T-cell (primary cell): ENCODE measurements around the gene NBPF3. TPM values are rescaled to one million over a fixed set of nuclear protein-coding genes. Genes with fewer than 3 reads are reported as not detected.
"Not testable (repeated sequence)": the region's sequence is repeated elsewhere in the genome, so short reads cannot be mapped to it uniquely, and the experiment has no call there.

Experiments used
- ATAC-seq, 4 experiments: fragments of 200-7000 bp in 3 of 4; fragments of 150-1000 bp in 1 of 4; cut with Tn5 transposase; replicated peaks in 1 of 4; 1 replicate in 3 of 4; 2 replicates in 1 of 4; pipeline ENCODE4 v1.10.0; 2021; ENCODE audit warnings: moderate library complexity in 3 of 4, mild to moderate bottlenecking in 2 of 4, moderate number of reproducible peaks in 1 of 4
- CTCF ChIA-PET, 2 donors: fragments of 300-600 bp; sonication (Branson Sonifier 250); formaldehyde crosslinking; loops; one replicate each; lab custom pipeline; 2022; ENCODE audit warnings: antibody characterized with exemption in 2 of 2; lab: Charles Lee
- POLR2A ChIA-PET, 2 donors: fragments of 300-600 bp; sonication (Branson Sonifier 250); formaldehyde crosslinking; loops; one replicate each; lab custom pipeline; 2022; ENCODE audit warnings: antibody characterized with exemption in 2 of 2; lab: Charles Lee
- DNase-seq, 35 experiments: peaks; one replicate each; pipeline versions ENCODE4 v3.0.0 to v3.0.0-alpha.2; 2013 to 2023
- H3K27ac ChIP-seq: one replicate; pipeline ENCODE4 v1.5.1; 2013; ENCODE audit warnings: low read length
- H3K27me3 ChIP-seq, 2 experiments: replicated peaks in 1 of 2; 1 replicate in 1 of 2; 2 replicates in 1 of 2; pipeline versions ENCODE4 v1.6.1 to v1.7.0; 2013; ENCODE audit warnings: low read length in 1 of 2, mixed read lengths in 1 of 2; ENCODE audit not compliant: control insufficient read depth in 2 of 2, insufficient read depth in 2 of 2; ENCODE audit errors: extremely low read depth in 1 of 2
- H3K36me3 ChIP-seq, 2 donors: 1 replicate in 1 of 2; 2 replicates in 1 of 2; pipeline versions ENCODE4 v1.6.1 to v1.7.0; 2013; ENCODE audit warnings: low read length in 1 of 2; ENCODE audit not compliant: control insufficient read depth in 2 of 2, insufficient read depth in 1 of 2; ENCODE audit errors: extremely low read depth in 1 of 2
- H3K4me1 ChIP-seq, 2 experiments: 1 replicate in 1 of 2; 2 replicates in 1 of 2; pipeline versions ENCODE4 v1.6.1 to v1.7.0; 2013; ENCODE audit warnings: low read length in 2 of 2, mixed read lengths in 1 of 2; ENCODE audit not compliant: insufficient read depth in 2 of 2, control insufficient read depth in 1 of 2; ENCODE audit errors: extremely low read depth in 1 of 2
- H3K4me3 ChIP-seq, 2 donors: 1 replicate in 1 of 2; 2 replicates in 1 of 2; pipeline versions ENCODE4 v1.5.1 to v1.7.0; 2013; ENCODE audit warnings: mild to moderate bottlenecking in 2 of 2, low read length in 1 of 2, moderate library complexity in 1 of 2; ENCODE audit not compliant: control insufficient read depth in 1 of 2; ENCODE audit errors: extremely low read depth in 1 of 2
- H3K9me3 ChIP-seq: 2 replicates; pipeline ENCODE4 v1.7.0; 2013
- H3K27ac Mint-ChIP-seq, 2 donors: one replicate each; pipeline ENCODE4 v1.8.0; 2020 to 2021; ENCODE audit warnings: mild to moderate bottlenecking in 2 of 2, mixed read lengths in 2 of 2
- H3K27me3 Mint-ChIP-seq, 2 donors: one replicate each; pipeline ENCODE4 v1.8.0; 2021 to 2022; ENCODE audit warnings: mixed read lengths in 2 of 2
- H3K36me3 Mint-ChIP-seq: one replicate; pipeline ENCODE4 v1.8.0; 2021; ENCODE audit warnings: mixed read lengths
- H3K4me1 Mint-ChIP-seq, 3 donors: one replicate each; pipeline ENCODE4 v1.8.0; 2020 to 2022; ENCODE audit warnings: mixed read lengths in 3 of 3, mild to moderate bottlenecking in 1 of 3
- H3K4me3 Mint-ChIP-seq, 3 donors: one replicate each; pipeline ENCODE4 v1.8.0; 2020 to 2022; ENCODE audit warnings: mild to moderate bottlenecking in 3 of 3, mixed read lengths in 3 of 3, moderate library complexity in 3 of 3
- H3K9me3 Mint-ChIP-seq, 3 donors: one replicate each; pipeline ENCODE4 v1.8.0; 2020 to 2022; ENCODE audit warnings: mixed read lengths in 3 of 3
- WGBS: methylation state at CpG from one replicate; pipeline ENCODE4 v1.1.5; 2013; ENCODE audit warnings: missing lambda C conversion rate; ENCODE audit not compliant: insufficient coverage; 5-methylcytosine and 5-hydroxymethylcytosine counted together
- total RNA-seq, 35 experiments: library from RNA in 6 of 35; stranded (reverse) in 6 of 35; fragments of 120-200 nt in 1 of 35; gene quantifications; one replicate each; pipeline versions ENCODE4 v1.2.1 to v1.2.4 and lab custom pipeline; 2013 to 2026

NBPF3 gene
- total RNA-seq, 5 donors from 2014 or later (not counting 1 experiment from before 2014, with no cell fraction given), result 8.3 to 17.9 (median 16.3) TPM

GRCh38 chr1:21437341-21437640 lies 2.6 kb upstream of the NBPF3 start:
- Histone ChIP-seq H3K27me3 (peaks cover 5 to 38% of the 10 kb centered on the region in 2 experiments), H3K36me3 (no peaks in the 10 kb centered on the region), H3K4me1 (peaks cover 6 to 19% of the 10 kb centered on the region in 2 experiments), H3K27ac (no peak overlapping the region), H3K9me3 (no peaks in the 10 kb centered on the region), H3K4me3 (no peak overlapping the region)
- POLR2A ChIA-PET, result no interaction called here
- Mint-ChIP-seq H3K4me3 (peak overlapping the region; percentile 5 to 56 (median 42)), H3K27me3 (peaks cover 3 to 18% of the 10 kb centered on the region in 2 donors), H3K27ac (no peak overlapping the region), H3K36me3 (no peaks in the 10 kb centered on the region), H3K4me1 (peaks cover 12 to 22% (median 20%) of the 10 kb centered on the region in 3 donors), H3K9me3 (no peaks in the 10 kb centered on the region)
- CTCF ChIA-PET, result interaction anchor here (0.6 kb wide), 3 partner anchors 71 to 768 kb away, joined by 3 to 9 read pairs (median 6); no protein-coding TSS in a partner anchor
- ATAC-seq, result no peak
- DNase-seq, result no peak
- 77% methylated on average over 10 of the region's 15 CpGs for WGBS

GRCh38 chr1:21438646-21439312 lies 1.2 kb upstream of the NBPF3 start:
- H3K4me3 ChIP-seq, H3K9me3 Mint-ChIP-seq, DNase-seq, H3K36me3 ChIP-seq, POLR2A ChIA-PET, H3K27ac ChIP-seq, ATAC-seq, H3K36me3 Mint-ChIP-seq, H3K27ac Mint-ChIP-seq, CTCF ChIA-PET, H3K9me3 ChIP-seq: not testable (repeated sequence)
- H3K4me1 ChIP-seq, result peaks cover 6 to 19% of the 10 kb centered on the region in 2 experiments
- H3K27me3 Mint-ChIP-seq, result peaks cover 3 to 18% of the 10 kb centered on the region in 2 donors
- peaks cover 12 to 22% (median 20%) of the 10 kb centered on the region in 3 donors for H3K4me1 Mint-ChIP-seq
- H3K4me3 Mint-ChIP-seq, result peak overlapping the region; percentile 90 to 95 (median 93)
- peaks cover 5 to 38% of the 10 kb centered on the region in 2 experiments for H3K27me3 ChIP-seq
- 93% methylated on average over 8 of the region's 12 CpGs for WGBS

- Histone ChIP-seq H3K36me3 (no peaks in the 10 kb centered on the region), H3K27me3 (peaks cover 5 to 36% of the 10 kb centered on the region in 2 experiments), H3K27ac (no peak overlapping the region), H3K4me1 (peaks cover 6 to 19% of the 10 kb centered on the region in 2 experiments), H3K9me3 (no peaks in the 10 kb centered on the region), H3K4me3 (peak overlapping the region; percentile 53 to 65)
- no peak for DNase-seq
- Mint-ChIP-seq H3K27me3 (peaks cover 3 to 17% of the 10 kb centered on the region in 2 donors), H3K4me1 (peaks cover 12 to 22% (median 20%) of the 10 kb centered on the region in 3 donors), H3K36me3 (no peaks in the 10 kb centered on the region), H3K27ac (peak overlapping the region; percentile 76 to 95), H3K9me3 (no peaks in the 10 kb centered on the region), H3K4me3 (peak overlapping the region; percentile 90 to 95 (median 93))
- CTCF ChIA-PET, result no interaction called here
- POLR2A ChIA-PET, result no interaction called here
- WGBS, result no CpG with 5 or more reads among the region's 7 CpGs
- ATAC-seq, result no peak
Observed at GRCh38 chr1:21439345-21439720, 604 bp upstream of the NBPF3 start.

GRCh38 chr1:21440630-21441125 lies 741 bp downstream of the NBPF3 start:
- peaks cover 11% of the 10 kb centered on the region for H3K36me3 Mint-ChIP-seq
- POLR2A ChIA-PET, H3K27me3 Mint-ChIP-seq, H3K36me3 ChIP-seq, CTCF ChIA-PET, H3K27ac ChIP-seq, H3K9me3 Mint-ChIP-seq, H3K9me3 ChIP-seq: not testable (repeated sequence)
- H3K4me1 Mint-ChIP-seq, result peaks cover 12 to 22% (median 20%) of the 10 kb centered on the region in 3 donors
- peak overlapping the region; percentile 90 to 95 (median 93) for H3K4me3 Mint-ChIP-seq
- ATAC-seq (peak in 3 of 4 experiments; percentile 5 to 38 (median 33)), DNase-seq (peak in 7 of 35 experiments; percentile 5 to 29 (median 11))
- peak overlapping the region; percentile 47 to 90 for H3K27ac Mint-ChIP-seq
- peak overlapping the region; percentile 38 to 65 for H3K4me3 ChIP-seq
- 15% methylated on average over 20 of the region's 21 CpGs for WGBS
- H3K27me3 ChIP-seq, result peaks cover 5 to 27% of the 10 kb centered on the region in 2 experiments
- H3K4me1 ChIP-seq, result peaks cover 6 to 19% of the 10 kb centered on the region in 2 experiments

- POLR2A ChIA-PET, H3K4me1 ChIP-seq, DNase-seq, H3K36me3 ChIP-seq, ATAC-seq, H3K4me3 Mint-ChIP-seq, H3K27me3 ChIP-seq, H3K9me3 ChIP-seq, H3K27ac Mint-ChIP-seq, H3K27me3 Mint-ChIP-seq, H3K9me3 Mint-ChIP-seq, H3K4me3 ChIP-seq, CTCF ChIA-PET, H3K27ac ChIP-seq: not testable (repeated sequence)
- Mint-ChIP-seq H3K4me1 (peaks cover 16 to 22% (median 18%) of the 10 kb centered on the region in 3 donors), H3K36me3 (peaks cover 48% of the 10 kb centered on the region)
- no CpG with 5 or more reads among the region's 2 CpGs for WGBS
Observed at GRCh38 chr1:21446647-21447046, 6.7 kb downstream of the NBPF3 start.

- Histone ChIP-seq H3K27me3 (peaks cover 0 to 2% of the 10 kb centered on the region in 2 experiments), H3K36me3 (peaks cover 0 to 3% of the 10 kb centered on the region in 2 donors), H3K4me3 (no peak overlapping the region), H3K4me1 (no peaks in the 10 kb centered on the region), H3K27ac (no peak overlapping the region), H3K9me3 (no peaks in the 10 kb centered on the region)
- Mint-ChIP-seq H3K4me3 (no peak overlapping the region), H3K4me1 (peaks cover 12 to 22% (median 14%) of the 10 kb centered on the region in 3 donors), H3K36me3 (peaks cover 51% of the 10 kb centered on the region), H3K27me3 (no peaks in the 10 kb centered on the region), H3K27ac (no peak overlapping the region), H3K9me3 (no peaks in the 10 kb centered on the region)
- POLR2A ChIA-PET, result no interaction called here
- CTCF ChIA-PET, result no interaction called here
- no peak for ATAC-seq
- no peak for DNase-seq
- WGBS, result no CpG with 5 or more reads among the region's 5 CpGs
Observed at GRCh38 chr1:21447311-21447710, 7.4 kb downstream of the NBPF3 start.
